ENCODE data around the gene CABP7.
A peak's percentile ranks its signal among the peaks of the same experiment; 100 is the strongest.

Gene CABP7

GRCh38 chr22:29715240-29715639, 4.6 kb upstream of the CABP7 start:
- H3K4me1 ChIP-seq (ENCODE audit: insufficient read depth, poor library complexity, severe bottlenecking), result no peaks in the 10 kb centered on the region
- no peak overlapping the region for H3K4me3 ChIP-seq (ENCODE audit: severe bottlenecking)
- TF ChIP-seq CTCF (IDR thresholded peaks at IDR 0.05; ENCODE audit: poor library complexity, severe bottlenecking), result no peak
- no peaks in the 10 kb centered on the region for H3K36me3 ChIP-seq (ENCODE audit: low read depth)
- no peak for DNase-seq (ENCODE audit: low spot score)
- H3K27ac ChIP-seq (ENCODE audit: poor library complexity, severe bottlenecking), result no peak overlapping the region
- H3K27me3 ChIP-seq (ENCODE audit: insufficient read depth, poor library complexity, severe bottlenecking), result peaks cover 8% of the 10 kb centered on the region
- H3K9me3 ChIP-seq (ENCODE audit: severe bottlenecking), result no peaks in the 10 kb centered on the region
- ATAC-seq (ENCODE audit: low read depth), result no peak

GRCh38 chr22:29715705-29716104, 4.1 kb upstream of the CABP7 start:
- Histone ChIP-seq H3K4me3 (ENCODE audit: severe bottlenecking) (no peak overlapping the region), H3K27ac (ENCODE audit: poor library complexity, severe bottlenecking) (no peak overlapping the region), H3K4me1 (ENCODE audit: insufficient read depth, poor library complexity, severe bottlenecking) (no peaks in the 10 kb centered on the region), H3K9me3 (ENCODE audit: severe bottlenecking) (no peaks in the 10 kb centered on the region), H3K27me3 (ENCODE audit: insufficient read depth, poor library complexity, severe bottlenecking) (peaks cover 8% of the 10 kb centered on the region), H3K36me3 (ENCODE audit: low read depth) (no peaks in the 10 kb centered on the region)
- ATAC-seq (ENCODE audit: low read depth) (no peak), DNase-seq (ENCODE audit: low spot score) (no peak)
- TF ChIP-seq CTCF (IDR thresholded peaks at IDR 0.05; ENCODE audit: poor library complexity, severe bottlenecking), result no peak

DNA sequence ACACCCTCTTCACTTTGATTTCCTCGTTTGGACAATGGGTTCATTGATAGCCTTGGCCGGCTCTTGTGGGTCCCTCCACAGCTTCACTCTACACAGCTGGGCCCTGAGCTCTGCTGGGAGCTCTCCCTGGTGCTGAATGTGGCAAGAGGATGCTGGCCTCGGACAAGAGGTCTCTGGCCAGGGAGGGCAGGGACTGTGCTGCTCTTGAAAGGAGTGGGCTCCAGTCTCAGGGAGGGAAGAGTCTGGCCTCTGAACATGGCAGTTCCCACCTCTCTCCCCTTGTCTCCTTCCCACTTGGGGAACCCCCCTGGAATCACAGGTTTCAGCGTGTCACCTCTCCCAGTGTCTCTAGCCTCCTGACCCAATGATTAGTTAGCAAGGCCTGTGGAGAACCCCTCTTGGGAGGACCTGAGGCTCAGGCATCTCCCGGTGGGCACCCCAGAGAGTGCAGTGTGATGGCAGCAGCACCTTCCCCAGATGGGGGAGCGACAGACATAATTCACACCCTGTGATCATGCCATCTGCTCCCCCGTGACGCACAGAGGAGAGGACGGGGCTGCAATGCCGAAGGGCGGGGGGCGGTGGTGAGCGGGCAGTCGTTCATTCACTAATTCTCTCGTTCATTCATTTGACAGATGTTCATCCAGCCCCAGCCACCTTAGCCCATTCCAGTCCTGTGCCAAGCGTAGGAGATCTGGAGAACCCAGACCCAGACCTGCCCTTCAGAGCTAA, 2.8 kb upstream of the CABP7 start:
- no peak for DNase-seq (ENCODE audit: low spot score)
- H3K4me1 ChIP-seq (ENCODE audit: insufficient read depth, poor library complexity, severe bottlenecking), result no peaks in the 10 kb centered on the region
- no peaks in the 10 kb centered on the region for H3K9me3 ChIP-seq (ENCODE audit: severe bottlenecking)
- no peak overlapping the region for H3K4me3 ChIP-seq (ENCODE audit: severe bottlenecking)
- ATAC-seq (ENCODE audit: low read depth), result peak; percentile 65
- TF ChIP-seq CTCF (IDR thresholded peaks at IDR 0.05; ENCODE audit: poor library complexity, severe bottlenecking), result no peak
- H3K36me3 ChIP-seq (ENCODE audit: low read depth), result no peaks in the 10 kb centered on the region
- no peak overlapping the region for H3K27ac ChIP-seq (ENCODE audit: poor library complexity, severe bottlenecking)
- peaks cover 17% of the 10 kb centered on the region for H3K27me3 ChIP-seq (ENCODE audit: insufficient read depth, poor library complexity, severe bottlenecking)

- ATAC-seq (ENCODE audit: low read depth) (peak; percentile 63), DNase-seq (ENCODE audit: low spot score) (no peak)
- no peak overlapping the region for H3K27ac ChIP-seq (ENCODE audit: poor library complexity, severe bottlenecking)
- H3K9me3 ChIP-seq (ENCODE audit: severe bottlenecking), result no peaks in the 10 kb centered on the region
- H3K27me3 ChIP-seq (ENCODE audit: insufficient read depth, poor library complexity, severe bottlenecking), result peaks cover 17% of the 10 kb centered on the region
- no peak for TF ChIP-seq CTCF (IDR thresholded peaks at IDR 0.05; ENCODE audit: poor library complexity, severe bottlenecking)
- no peaks in the 10 kb centered on the region for H3K4me1 ChIP-seq (ENCODE audit: insufficient read depth, poor library complexity, severe bottlenecking)
- no peak overlapping the region for H3K4me3 ChIP-seq (ENCODE audit: severe bottlenecking)
- H3K36me3 ChIP-seq (ENCODE audit: low read depth), result no peaks in the 10 kb centered on the region
These were observed 2.0 kb upstream of the CABP7 start for GRCh38 chr22:29717789-29718188.
